Activated CD8-positive, alpha-beta T cell treated with anti-CD3 and anti-CD28 coated beads for 36 hours (primary cell): Measurements from ENCODE around the gene ROCK2. TPM values are rescaled to one million over a fixed set of nuclear protein-coding genes. Genes with fewer than 3 reads are reported as not detected.
"Not testable (repeated sequence)": the region's sequence is repeated elsewhere in the genome, so short reads cannot be mapped to it uniquely, and the experiment has no call there.

ENCODE experiments used
- ATAC-seq: fragments of 200-7000 bp; cut with Tn5 transposase; one replicate; pipeline ENCODE4 v1.10.0; 2021; ENCODE audit warnings: mild to moderate bottlenecking, moderate library complexity
- CTCF ChIA-PET: fragments of 350-600 bp; sonication (Branson Sonifier 250); formaldehyde crosslinking; loops from one replicate; lab custom pipeline; 2021; ENCODE audit warnings: antibody characterized with exemption; lab: Charles Lee
- POLR2A ChIA-PET: fragments of 350-600 bp; sonication (Branson Sonifier 250); formaldehyde crosslinking; loops from one replicate; lab custom pipeline; 2021; ENCODE audit warnings: antibody characterized with exemption; lab: Charles Lee
- DNase-seq: peaks from one replicate; pipeline ENCODE4 v3.0.0-alpha.2; 2020
- H3K27ac Mint-ChIP-seq: one replicate; pipeline ENCODE4 v1.8.0; 2021; ENCODE audit warnings: mild to moderate bottlenecking, mixed read lengths
- H3K27me3 Mint-ChIP-seq: one replicate; pipeline ENCODE4 v1.8.0; 2021; ENCODE audit warnings: mixed read lengths
- H3K36me3 Mint-ChIP-seq: one replicate; pipeline ENCODE4 v1.8.0; 2021; ENCODE audit warnings: low read depth, mixed read lengths
- H3K4me1 Mint-ChIP-seq: one replicate; pipeline ENCODE4 v1.8.0; 2021; ENCODE audit warnings: low read depth, mixed read lengths
- H3K4me3 Mint-ChIP-seq: one replicate; pipeline ENCODE4 v1.8.0; 2021; ENCODE audit warnings: mild to moderate bottlenecking, moderate library complexity, mixed read lengths
- H3K9me3 Mint-ChIP-seq: one replicate; pipeline ENCODE4 v1.8.0; 2021; ENCODE audit warnings: mixed read lengths
- CTCF ChIP-seq: fragments of 200-600 bp; IDR thresholded peaks from one replicate; pipeline ENCODE4 v1.8.0; 2022; ENCODE audit warnings: antibody characterized with exemption, mild to moderate bottlenecking
- intact Hi-C: fragments of 100-400 bp; cut with micrococcal nuclease; formaldehyde crosslinking; loops from one replicate; pipeline ENCODE4 v1.10.0; 2022
- total RNA-seq, 2 experiments: library from RNA; stranded (reverse); gene quantifications; one replicate each; pipeline ENCODE4 v1.2.3, GENCODE V29; 2021

ROCK2 gene
- total RNA-seq, 2 experiments from 2014 or later, result 12.7 to 13.9 TPM

DNA sequence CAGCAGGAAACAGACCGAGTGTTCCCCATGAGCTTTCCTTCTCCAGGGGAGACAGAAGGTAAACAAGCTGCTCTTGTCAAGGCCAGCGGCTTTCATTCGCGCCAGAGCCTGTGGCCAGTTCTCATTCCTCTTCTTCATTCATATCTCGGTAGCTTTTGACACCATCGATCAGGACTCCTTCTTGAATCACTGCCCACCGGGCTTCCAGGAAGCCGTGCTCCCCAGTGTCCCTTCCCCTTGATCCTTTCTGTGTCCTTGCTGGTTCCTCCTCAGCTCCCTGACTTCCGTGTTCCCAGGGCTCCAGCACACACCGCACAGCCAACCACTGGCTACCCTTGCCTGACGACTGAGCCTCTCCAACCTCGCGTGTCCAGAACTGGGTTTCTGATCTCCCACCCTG lies 175.1 kb downstream of the ROCK2 start:
- no peak for DNase-seq
- H3K9me3 Mint-ChIP-seq, result no peaks in the 10 kb centered on the region
- no peaks in the 10 kb centered on the region for H3K36me3 Mint-ChIP-seq
- ChIA-PET POLR2A (no interaction called here), CTCF (no interaction called here)
- no peaks in the 10 kb centered on the region for H3K27me3 Mint-ChIP-seq
- H3K27ac Mint-ChIP-seq, result no peak overlapping the region
- TF ChIP-seq CTCF, result no peak
- H3K4me3 Mint-ChIP-seq, result no peak overlapping the region
- no peaks in the 10 kb centered on the region for H3K4me1 Mint-ChIP-seq
- no peak for ATAC-seq
- intact Hi-C loops, result no loop called here

DNA sequence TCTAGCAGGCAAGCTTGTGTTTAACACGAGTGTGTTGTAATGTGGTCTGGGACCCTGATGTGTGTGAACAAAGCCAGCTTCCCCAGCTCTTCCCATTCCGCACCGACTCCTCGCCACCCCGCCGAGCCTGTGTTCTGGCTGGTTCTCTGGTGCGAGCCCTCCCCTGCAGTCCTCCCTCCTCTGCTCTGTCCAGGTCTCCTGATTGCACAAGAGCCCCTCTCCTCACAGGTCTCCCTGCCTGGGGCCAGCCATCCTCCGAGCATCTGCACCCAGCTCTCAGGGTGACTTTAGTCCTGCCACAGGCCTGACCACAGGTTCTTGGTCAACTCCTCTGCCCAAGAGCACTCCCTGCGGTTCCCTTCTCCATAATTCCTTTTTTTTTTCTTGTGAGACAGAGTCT lies 175.9 kb downstream of the ROCK2 start:
- POLR2A ChIA-PET, result no interaction called here
- no peaks in the 10 kb centered on the region for H3K27me3 Mint-ChIP-seq
- DNase-seq (no peak), ATAC-seq (no peak)
- CTCF ChIA-PET, result interaction anchor here (1.3 kb wide), 1 partner anchor 36 kb away, joined by 5 read pairs; a partner anchor contains a TSS
- H3K9me3 Mint-ChIP-seq, result no peaks in the 10 kb centered on the region
- intact Hi-C loops, result no loop called here
- no peak overlapping the region for H3K4me3 Mint-ChIP-seq
- no peak for TF ChIP-seq CTCF
- no peaks in the 10 kb centered on the region for H3K4me1 Mint-ChIP-seq
- no peaks in the 10 kb centered on the region for H3K36me3 Mint-ChIP-seq
- no peak overlapping the region for H3K27ac Mint-ChIP-seq

DNA sequence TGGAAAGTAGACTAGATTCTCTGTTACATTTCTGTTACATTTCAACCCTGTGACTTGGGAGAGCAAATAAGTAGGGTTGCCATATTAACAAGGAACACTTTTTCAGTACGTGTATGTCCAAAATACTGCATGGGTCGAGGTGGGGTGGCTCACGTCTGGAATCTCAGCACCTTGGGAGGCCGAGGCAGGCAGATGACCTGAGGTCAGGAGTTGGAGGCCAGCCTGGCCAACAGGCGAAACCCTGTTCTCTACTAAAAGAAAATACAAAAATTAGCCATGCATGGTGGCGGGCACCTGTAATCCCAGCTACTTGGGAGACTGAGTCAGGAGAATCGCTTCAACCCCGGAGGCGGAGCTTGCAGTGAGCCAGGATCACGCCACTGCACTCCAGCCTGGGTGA lies 178.0 kb downstream of the ROCK2 start:
- H3K4me1 Mint-ChIP-seq, result no peaks in the 10 kb centered on the region
- H3K9me3 Mint-ChIP-seq, result no peaks in the 10 kb centered on the region
- no peak for ATAC-seq
- no peak for TF ChIP-seq CTCF
- ChIA-PET POLR2A (no interaction called here), CTCF (no interaction called here)
- H3K4me3 Mint-ChIP-seq, result no peak overlapping the region
- no peak overlapping the region for H3K27ac Mint-ChIP-seq
- no peak for DNase-seq
- no peaks in the 10 kb centered on the region for H3K27me3 Mint-ChIP-seq
- intact Hi-C loops, result no loop called here
- no peaks in the 10 kb centered on the region for H3K36me3 Mint-ChIP-seq

- H3K27me3 Mint-ChIP-seq, H3K36me3 Mint-ChIP-seq, H3K27ac Mint-ChIP-seq, H3K9me3 Mint-ChIP-seq, CTCF ChIA-PET, intact Hi-C loops, POLR2A ChIA-PET, H3K4me3 Mint-ChIP-seq, ATAC-seq, DNase-seq: not testable (repeated sequence)
- H3K4me1 Mint-ChIP-seq, result peaks cover 12% of the 10 kb centered on the region
Observed at GRCh38 chr2:11165046-11165445, 179.4 kb downstream of the ROCK2 start.

DNA sequence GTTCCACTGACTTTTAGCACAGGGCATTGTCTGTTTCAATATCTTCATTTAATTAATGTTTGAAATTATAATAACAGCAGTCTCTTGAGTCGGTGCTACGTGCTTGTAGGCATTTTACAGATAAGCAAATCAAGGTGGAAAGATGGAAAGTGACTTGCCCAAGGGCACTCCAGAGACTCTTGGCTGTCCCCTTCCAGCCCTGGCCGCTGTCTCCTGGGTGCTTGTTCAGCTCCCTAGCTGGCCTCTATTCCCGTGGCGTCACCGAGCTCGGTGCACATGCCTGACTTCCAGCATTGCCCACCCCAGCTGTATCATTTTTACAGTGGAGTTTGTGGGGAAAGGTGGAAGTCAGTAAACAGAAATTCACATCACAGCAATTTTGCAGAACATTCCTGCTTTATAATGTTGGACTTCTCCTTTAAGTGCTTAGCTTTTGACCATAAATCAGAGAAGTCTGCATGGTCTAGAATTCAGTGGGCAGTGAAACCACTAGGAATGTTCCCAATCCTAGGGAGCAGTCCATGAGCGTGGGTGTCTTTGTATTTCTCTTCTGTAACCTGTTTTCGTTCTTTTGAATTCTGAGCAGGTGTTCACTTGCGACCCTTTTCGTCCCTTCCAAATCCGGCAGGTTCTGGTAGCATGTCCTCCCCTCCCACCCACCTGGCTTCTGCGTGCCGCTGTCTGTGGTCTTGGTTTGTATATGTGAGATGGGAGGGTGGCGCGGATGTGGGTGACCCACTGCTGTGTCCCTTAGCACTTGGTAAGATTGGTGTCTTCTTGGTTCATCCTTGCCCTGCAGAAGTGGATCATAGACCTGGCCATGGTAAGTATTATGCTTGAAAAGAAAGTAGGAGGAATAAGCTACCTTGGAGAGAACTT lies 180.8 kb downstream of the ROCK2 start:
- no peak for ATAC-seq
- no peak for DNase-seq
- peaks cover 14% of the 10 kb centered on the region for H3K4me1 Mint-ChIP-seq
- no peaks in the 10 kb centered on the region for H3K36me3 Mint-ChIP-seq
- H3K27me3 Mint-ChIP-seq, result no peaks in the 10 kb centered on the region
- POLR2A ChIA-PET, result interaction anchor here (0.7 kb wide), 1 partner anchor 8 kb away, joined by 4 read pairs; no protein-coding TSS in a partner anchor
- TF ChIP-seq CTCF, result no peak
- no peak overlapping the region for H3K27ac Mint-ChIP-seq
- CTCF ChIA-PET, result interaction anchor here (1.0 to 2.9 kb wide), 3 partner anchors 31 to 45 kb away, joined by 3 to 18 read pairs (median 3); a partner anchor contains a TSS
- H3K9me3 Mint-ChIP-seq, result no peaks in the 10 kb centered on the region
- H3K4me3 Mint-ChIP-seq, result no peak overlapping the region
- intact Hi-C loops, result no loop called here
